K562 (cell line): Measurements from ENCODE around the gene VWC2. TPM values are rescaled to one million over a fixed set of nuclear protein-coding genes. Genes with fewer than 3 reads are reported as not detected.

ENCODE experiments used
- ATAC-seq: fragments of 200-7000 bp; cut with Tn5 transposase; 3 replicates; pipeline ENCODE4 v1.9.1; 2020; ENCODE audit warnings: moderate library complexity
- BruUV-seq: library from RNA; stranded (reverse); fragments of 400-500 nt; replicated peaks from 2 replicates; lab custom pipeline; 2021; lab: Mats Ljungman, UMichigan
- CTCF ChIA-PET: fragments of 300-600 bp; formaldehyde crosslinking; extraction: SDS; loops from one replicate; lab custom pipeline; 2021; ENCODE audit warnings: low intra/inter-chr PET ratio; lab: Yijun Ruan, JAX
- POLR2A ChIA-PET: fragments of 300-600, 350-650 bp; sonication (Branson Sonifier 250); formaldehyde crosslinking; extraction: SDS; loops from one replicate; lab custom pipeline; 2021; ENCODE audit warnings: antibody characterized with exemption, inconsistent platforms; lab: Yijun Ruan, JAX
- DNase-seq, 4 experiments: peaks; one replicate each; pipeline versions ENCODE4 v3.0.0 to v3.0.0-alpha.2; 2011 to 2018; ENCODE audit warnings: low spot score in 3 of 4, mixed read lengths in 3 of 4; ENCODE audit errors: extremely low read depth in 1 of 4
- FAIRE-seq: peaks from 2 replicates; lab custom pipeline; 2011; peaks lifted over from hg19 to GRCh38; lab: Jason Lieb, UNC
- H2AFZ ChIP-seq: 2 replicates; pipeline ENCODE4 v1.6.0; 2011; ENCODE audit warnings: low read depth, low read length, control low read depth, inconsistent platforms
- H3K27ac ChIP-seq: fragments of 200-600 bp; 3 replicates; pipeline ENCODE4 v1.8.0; 2011; ENCODE audit warnings: low read depth, mild to moderate bottlenecking, control low read depth, inconsistent platforms, low read length, moderate library complexity, mixed read lengths; ENCODE audit errors: extremely low read depth
- H3K27me3 ChIP-seq, 2 experiments: fragments of 300-600 bp in 1 of 2; 2 replicates in 1 of 2; 3 replicates in 1 of 2; pipeline versions ENCODE4 v1.6.0 to v1.8.0; 2011; ENCODE audit warnings: inconsistent platforms in 2 of 2, low read length in 2 of 2, mild to moderate bottlenecking in 1 of 2, mixed read lengths in 1 of 2, moderate library complexity in 1 of 2; ENCODE audit not compliant: control insufficient read depth in 2 of 2, insufficient read depth in 2 of 2
- H3K36me3 ChIP-seq: fragments of 300-600 bp; 3 replicates; pipeline ENCODE4 v1.8.0; 2011; ENCODE audit warnings: mild to moderate bottlenecking, low read length, inconsistent platforms; ENCODE audit not compliant: control insufficient read depth, insufficient read depth
- H3K4me1 ChIP-seq, 2 experiments: fragments of 200-600 bp in 1 of 2; replicated peaks in 1 of 2; 2 replicates in 1 of 2; 3 replicates in 1 of 2; pipeline versions ENCODE4 v1.5.1 to v1.8.0; 2011; ENCODE audit warnings: inconsistent platforms in 2 of 2, low read length in 2 of 2, mild to moderate bottlenecking in 1 of 2, mixed read lengths in 1 of 2, moderate library complexity in 1 of 2; ENCODE audit not compliant: control insufficient read depth in 2 of 2, insufficient read depth in 2 of 2
- H3K4me2 ChIP-seq: 2 replicates; pipeline ENCODE4 v1.6.1; 2011; ENCODE audit warnings: low read length, control low read depth, inconsistent platforms, mixed read lengths; ENCODE audit not compliant: insufficient read depth
- H3K4me3 ChIP-seq: fragments of 200-600 bp; sonication (generic), shearing (Covaris generic); 2 replicates; pipeline ENCODE4 v1.5.1; 2016; ENCODE audit warnings: control low read depth, inconsistent platforms
- H3K79me2 ChIP-seq: fragments of 200-600 bp; 3 replicates; pipeline ENCODE4 v1.8.0; 2011; ENCODE audit warnings: low read length, inconsistent platforms; ENCODE audit not compliant: control insufficient read depth, insufficient read depth
- H3K9ac ChIP-seq, 2 experiments: 2 replicates each; pipeline versions ENCODE4 v1.6.0 to v1.6.1; 2011; ENCODE audit warnings: low read depth in 2 of 2, low read length in 2 of 2, control low read depth in 1 of 2, inconsistent platforms in 1 of 2, mild to moderate bottlenecking in 1 of 2, mixed read lengths in 1 of 2; ENCODE audit not compliant: insufficient read depth in 1 of 2
- H3K9me1 ChIP-seq: one replicate; pipeline ENCODE4 v1.6.0; 2011; ENCODE audit warnings: inconsistent platforms, mild to moderate bottlenecking, low read length, moderate library complexity; ENCODE audit not compliant: control insufficient read depth, insufficient read depth
- H3K9me3 ChIP-seq: replicated peaks from 2 replicates; pipeline ENCODE4 v1.5.1; 2011; ENCODE audit warnings: low read depth, low read length, inconsistent platforms; ENCODE audit not compliant: control insufficient read depth, insufficient read depth
- H4K20me1 ChIP-seq: replicated peaks from 2 replicates; pipeline ENCODE4 v1.6.1; 2011; ENCODE audit warnings: low read length, inconsistent platforms, mixed read lengths; ENCODE audit not compliant: control insufficient read depth, insufficient read depth
- ARID2 ChIP-seq: fragments of 450-650 bp; IDR thresholded peaks from 2 replicates; pipeline ENCODE4 v1.6.1; 2017; ENCODE audit warnings: antibody characterized with exemption, mild to moderate bottlenecking
- CBX3 ChIP-seq, 2 experiments: IDR thresholded peaks; 1 replicate in 1 of 2; 2 replicates in 1 of 2; pipeline ENCODE4 v1.6.1; 2012; ENCODE audit warnings: inconsistent platforms in 2 of 2, low read length in 2 of 2, borderline replicate concordance in 1 of 2, control low read depth in 1 of 2
- CCAR2 ChIP-seq: fragments of 200-400 bp; formaldehyde crosslinking; IDR thresholded peaks from 2 replicates; pipeline ENCODE4 v1.6.1; 2017; ENCODE audit warnings: mild to moderate bottlenecking, low read depth, low read length
- CEBPG ChIP-seq, 3 experiments: fragments of 200-800 bp in 1 of 3; sonication (Bioruptor generic) in 1 of 3; sonication (generic) in 1 of 3; formaldehyde crosslinking in 1 of 3; IDR thresholded peaks in 2 of 3; conservative IDR thresholded peaks in 1 of 3; 2 replicates each; pipeline versions ENCODE4 v1.6.1 to v1.8.0; 2016 to 2022; ENCODE audit warnings: missing compliant biosample characterization in 2 of 3, missing genetic modification characterization in 2 of 3, mild to moderate bottlenecking in 1 of 3, missing genetic modification reagents in 1 of 3
- FOSL1 ChIP-seq: fragments of 200-800 bp; sonication (Bioruptor generic); conservative IDR thresholded peaks from 2 replicates; pipeline ENCODE4 v1.6.1; 2016; ENCODE audit warnings: missing genetic modification characterization, missing compliant biosample characterization
- FOXJ2 ChIP-seq: fragments of 200-800 bp; sonication (Bioruptor generic); IDR thresholded peaks from 2 replicates; pipeline ENCODE4 v1.6.1; 2016; ENCODE audit warnings: missing genetic modification characterization, missing compliant biosample characterization
- HMG20B ChIP-seq: fragments of 250-450 bp; sonication (Bioruptor Pico); IDR thresholded peaks from 2 replicates; pipeline ENCODE4 v1.5.0; 2021; ENCODE audit warnings: mild to moderate bottlenecking
- HMGN3 ChIP-seq: IDR thresholded peaks from 2 replicates; pipeline ENCODE4 v1.6.1; 2011; ENCODE audit warnings: borderline replicate concordance, low read depth, mild to moderate bottlenecking, mixed read lengths, low read length; ENCODE audit not compliant: insufficient read length; ENCODE audit errors: extremely low read depth
- KDM1A ChIP-seq, 2 experiments: fragments of 450-650 bp; IDR thresholded peaks; 2 replicates each; pipeline ENCODE4 v1.6.1; 2016; ENCODE audit warnings: mild to moderate bottlenecking in 2 of 2
- NCOA6 ChIP-seq: fragments of 450-650 bp; IDR thresholded peaks from 2 replicates; pipeline ENCODE4 v1.6.1; 2017; ENCODE audit warnings: mild to moderate bottlenecking
- PCBP2 ChIP-seq: fragments of 200-400 bp; formaldehyde crosslinking; IDR thresholded peaks from 2 replicates; pipeline ENCODE4 v1.6.1; 2018; ENCODE audit warnings: low read length, low read depth, mild to moderate bottlenecking, moderate library complexity; ENCODE audit not compliant: poor library complexity, severe bottlenecking
- PTBP1 ChIP-seq: fragments of 200-400 bp; formaldehyde crosslinking; IDR thresholded peaks from 2 replicates; pipeline ENCODE4 v1.6.1; 2017; ENCODE audit warnings: low read depth, low read length
- RAD21 ChIP-seq, 2 experiments: fragments of 250-450 bp in 1 of 2; fragments of 450-650 bp in 1 of 2; sonication (Bioruptor Pico) in 1 of 2; formaldehyde crosslinking in 1 of 2; IDR thresholded peaks in 1 of 2; conservative IDR thresholded peaks in 1 of 2; 2 replicates each; pipeline versions ENCODE4 v1.4.0 to v1.8.0; 2020 to 2022; ENCODE audit warnings: mild to moderate bottlenecking in 2 of 2, moderate library complexity in 1 of 2
- RB1 ChIP-seq: fragments of 450-650 bp; IDR thresholded peaks from 2 replicates; pipeline ENCODE4 v1.6.1; 2017; ENCODE audit warnings: low read depth, mild to moderate bottlenecking
- SRSF3 ChIP-seq: fragments of 200-400 bp; formaldehyde crosslinking; IDR thresholded peaks from 2 replicates; pipeline ENCODE4 v1.6.1; 2016; ENCODE audit warnings: mild to moderate bottlenecking, low read length, moderate library complexity; ENCODE audit not compliant: insufficient read depth
- ZC3H8 ChIP-seq: fragments of 450-650 bp; IDR thresholded peaks from 2 replicates; pipeline ENCODE4 v1.6.1; 2017
- WGBS: fragments of 100-300 bp; shearing (Covaris generic); methylation state at CpG from one replicate; pipeline ENCODE4 v1.1.6; 2016; ENCODE audit warnings: low coverage, mixed read lengths; ENCODE audit not compliant: insufficient coverage; ENCODE audit errors: missing lambda C conversion rate; 5-methylcytosine and 5-hydroxymethylcytosine counted together
- in situ Hi-C: fragments of 300-500 bp; cut with MboI; formaldehyde crosslinking; loops from 4 replicates; pipeline ENCODE4 v1.15.0; 2018; ENCODE audit warnings: inconsistent platforms, mixed read lengths
- intact Hi-C: fragments of 100-400 bp; cut with micrococcal nuclease; formaldehyde crosslinking; loops from 2 replicates; pipeline ENCODE4 v1.14.2; 2022
- polyA plus RNA-seq, 8 experiments: library from polyadenylated mRNA; depleted of rRNA in 4 of 8; stranded (reverse) in 5 of 8; unstranded in 3 of 8; fragments of >200 nt; fragmentation: Nextera tagmentation in 2 of 8; fragmentation: Illumina TruSeq in 1 of 8; extraction: Ambion mirVana in 2 of 8; extraction: Trizol in 1 of 8; gene quantifications; 2 replicates each; pipeline versions ENCODE4 v1.2.1 to v1.2.3, GENCODE V29; 2011 to 2014; ENCODE audit warnings: inconsistent platforms in 1 of 8, missing spikeins in 1 of 8
- total RNA-seq, 7 experiments: library from RNA; depleted of rRNA in 6 of 7; stranded (reverse); fragments of >200 nt in 6 of 7; fragmentation: Illumina TruSeq in 2 of 7; extraction: Trizol in 2 of 7; gene quantifications; 2 replicates each; pipeline versions ENCODE4 v1.2.1 to v1.2.3, GENCODE V29; 2011 to 2021; ENCODE audit warnings: low replicate concordance in 1 of 7
- TF ChIP-seq, protein P1 (sequence below): sonication (generic); formaldehyde crosslinking; IDR thresholded peaks from 2 replicates; pipeline ENCODE4 v1.8.0; 2022; ENCODE audit warnings: mild to moderate bottlenecking, missing genetic modification reagents
- TF ChIP-seq, protein P2 (sequence below): fragments of 450-650 bp; IDR thresholded peaks from 2 replicates; pipeline ENCODE4 v1.6.1; 2018; ENCODE audit warnings: mild to moderate bottlenecking, low read depth; ENCODE audit not compliant: partially characterized antibody
- TF ChIP-seq, protein P3 (sequence below): fragments of 450-650 bp; IDR thresholded peaks from 2 replicates; pipeline ENCODE4 v1.6.1; 2016; ENCODE audit warnings: mild to moderate bottlenecking

The VWC2 gene
- total and polyA plus RNA-seq, 9 of the 15 experiments (the other 6 are each of a cell fraction or from before 2014, with no cell fraction given), result not detected

DNA sequence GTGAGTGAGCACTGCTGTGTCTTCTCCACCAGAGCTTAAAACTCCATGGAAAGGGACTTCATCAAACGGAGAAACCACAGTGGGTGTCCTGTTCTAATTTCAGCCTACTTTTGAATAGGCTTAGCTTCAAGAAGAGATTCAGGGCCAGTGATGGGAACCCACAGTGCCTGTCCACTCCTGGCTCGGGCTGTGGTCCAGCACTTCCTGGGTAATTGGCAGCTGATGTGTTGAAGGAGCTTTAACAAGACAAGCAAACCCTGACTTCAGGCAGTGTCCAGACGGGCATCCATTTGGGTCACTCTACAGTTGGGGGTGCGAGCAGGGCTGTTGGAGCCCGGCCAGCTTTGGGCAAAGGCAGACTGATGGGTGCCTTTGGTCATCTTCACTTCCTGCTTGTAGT, 14.5 kb downstream of the VWC2 start:
- Histone ChIP-seq H3K79me2 (no peaks in the 10 kb centered on the region), H3K9me3 (peaks cover 2% of the 10 kb centered on the region), H3K4me3 (no peak overlapping the region), H3K9me1 (no peaks in the 10 kb centered on the region), H3K4me2 (no peak overlapping the region), H2AFZ (no peak overlapping the region)
- FAIRE-seq (no peak), ATAC-seq (no peak)
- POLR2A ChIA-PET, result no interaction called here
- no TSS peak for BruUV-seq
- WGBS, result 0% methylated on average over 5 of the region's 5 CpGs
- TF ChIP-seq CCAR2 (no peak), CBX3 (IDR thresholded peaks at IDR 0.05; ENCODE audit: borderline replicate concordance in 1 of 2, low read length in 2 of 2) (no peak), NCOA6 (no peak), FOSL1 (tag) (no peak), HMGN3 (no peak), ZC3H8 (no peak), RB1 (no peak), HMG20B (CRISPR knock-in tag) (no peak), FOXJ2 (tag) (no peak), RAD21 (CRISPR knock-in tag; conservative IDR thresholded peaks at IDR 0.05 in 1 of 2, IDR thresholded peaks at IDR 0.05 in 1 of 2) (no peak), KDM1A (IDR thresholded peaks at IDR 0.05) (no peak), PCBP2 (no peak), PTBP1 (no peak), CEBPG (CRISPR knock-in tag; IDR thresholded peaks at IDR 0.05) (no peak), CEBPG (tag; conservative IDR thresholded peaks at IDR 0.05 in 1 of 2, IDR thresholded peaks at IDR 0.05 in 1 of 2) (no peak), ARID2 (no peak), SRSF3 (no peak)
- TF ChIP-seq, protein P1, sequence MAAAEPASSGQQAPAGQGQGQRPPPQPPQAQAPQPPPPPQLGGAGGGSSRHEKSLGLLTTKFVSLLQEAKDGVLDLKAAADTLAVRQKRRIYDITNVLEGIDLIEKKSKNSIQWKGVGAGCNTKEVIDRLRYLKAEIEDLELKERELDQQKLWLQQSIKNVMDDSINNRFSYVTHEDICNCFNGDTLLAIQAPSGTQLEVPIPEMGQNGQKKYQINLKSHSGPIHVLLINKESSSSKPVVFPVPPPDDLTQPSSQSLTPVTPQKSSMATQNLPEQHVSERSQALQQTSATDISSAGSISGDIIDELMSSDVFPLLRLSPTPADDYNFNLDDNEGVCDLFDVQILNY (CRISPR knock-in tag), result no peak
- TF ChIP-seq, protein P2, sequence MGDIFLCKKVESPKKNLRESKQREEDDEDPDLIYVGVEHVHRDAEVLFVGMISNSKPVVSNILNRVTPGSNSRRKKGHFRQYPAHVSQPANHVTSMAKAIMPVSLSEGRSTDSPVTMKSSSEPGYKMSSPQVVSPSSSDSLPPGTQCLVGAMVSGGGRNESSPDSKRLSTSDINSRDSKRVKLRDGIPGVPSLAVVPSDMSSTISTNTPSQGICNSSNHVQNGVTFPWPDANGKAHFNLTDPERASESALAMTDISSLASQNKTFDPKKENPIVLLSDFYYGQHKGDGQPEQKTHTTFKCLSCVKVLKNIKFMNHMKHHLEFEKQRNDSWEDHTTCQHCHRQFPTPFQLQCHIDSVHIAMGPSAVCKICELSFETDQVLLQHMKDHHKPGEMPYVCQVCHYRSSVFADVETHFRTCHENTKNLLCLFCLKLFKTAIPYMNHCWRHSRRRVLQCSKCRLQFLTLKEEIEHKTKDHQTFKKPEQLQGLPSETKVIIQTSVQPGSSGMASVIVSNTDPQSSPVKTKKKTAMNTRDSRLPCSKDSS, result no peak
- TF ChIP-seq, protein P3, sequence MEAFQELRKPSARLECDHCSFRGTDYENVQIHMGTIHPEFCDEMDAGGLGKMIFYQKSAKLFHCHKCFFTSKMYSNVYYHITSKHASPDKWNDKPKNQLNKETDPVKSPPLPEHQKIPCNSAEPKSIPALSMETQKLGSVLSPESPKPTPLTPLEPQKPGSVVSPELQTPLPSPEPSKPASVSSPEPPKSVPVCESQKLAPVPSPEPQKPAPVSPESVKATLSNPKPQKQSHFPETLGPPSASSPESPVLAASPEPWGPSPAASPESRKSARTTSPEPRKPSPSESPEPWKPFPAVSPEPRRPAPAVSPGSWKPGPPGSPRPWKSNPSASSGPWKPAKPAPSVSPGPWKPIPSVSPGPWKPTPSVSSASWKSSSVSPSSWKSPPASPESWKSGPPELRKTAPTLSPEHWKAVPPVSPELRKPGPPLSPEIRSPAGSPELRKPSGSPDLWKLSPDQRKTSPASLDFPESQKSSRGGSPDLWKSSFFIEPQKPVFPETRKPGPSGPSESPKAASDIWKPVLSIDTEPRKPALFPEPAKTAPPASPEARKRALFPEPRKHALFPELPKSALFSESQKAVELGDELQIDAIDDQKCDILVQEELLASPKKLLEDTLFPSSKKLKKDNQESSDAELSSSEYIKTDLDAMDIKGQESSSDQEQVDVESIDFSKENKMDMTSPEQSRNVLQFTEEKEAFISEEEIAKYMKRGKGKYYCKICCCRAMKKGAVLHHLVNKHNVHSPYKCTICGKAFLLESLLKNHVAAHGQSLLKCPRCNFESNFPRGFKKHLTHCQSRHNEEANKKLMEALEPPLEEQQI, result no peak
- TF ChIP-seq, all 486 proteins: peak for 0
- Histone ChIP-seq H3K36me3 (no peaks in the 10 kb centered on the region), H3K27ac (no peak overlapping the region), H3K27me3 (no peaks in the 10 kb centered on the region), H3K9ac (no peak overlapping the region), H3K4me1 (no peaks in the 10 kb centered on the region), H4K20me1 (no peaks in the 10 kb centered on the region)
- CTCF ChIA-PET, result no interaction called here
- in situ Hi-C loops, result no loop called here
- DNase-seq, result no peak
- intact Hi-C loops, result no loop called here
